K562 (cell line): ENCODE data around the gene GADL1. TPM values are rescaled to one million over a fixed set of nuclear protein-coding genes. Genes with fewer than 3 reads are reported as not detected.

ENCODE experiments used
- ATAC-seq: fragments of 200-7000 bp; cut with Tn5 transposase; 3 replicates; pipeline ENCODE4 v1.9.1; 2020; ENCODE audit warnings: moderate library complexity
- BruUV-seq: library from RNA; stranded (reverse); fragments of 400-500 nt; replicated peaks from 2 replicates; lab custom pipeline; 2021; lab: Mats Ljungman, UMichigan
- CTCF ChIA-PET: fragments of 300-600 bp; formaldehyde crosslinking; extraction: SDS; loops from one replicate; lab custom pipeline; 2021; ENCODE audit warnings: low intra/inter-chr PET ratio; lab: Yijun Ruan, JAX
- POLR2A ChIA-PET: fragments of 300-600, 350-650 bp; sonication (Branson Sonifier 250); formaldehyde crosslinking; extraction: SDS; loops from one replicate; lab custom pipeline; 2021; ENCODE audit warnings: antibody characterized with exemption, inconsistent platforms; lab: Yijun Ruan, JAX
- DNase-seq, 4 experiments: peaks; one replicate each; pipeline versions ENCODE4 v3.0.0 to v3.0.0-alpha.2; 2011 to 2018; ENCODE audit warnings: low spot score in 3 of 4, mixed read lengths in 3 of 4; ENCODE audit errors: extremely low read depth in 1 of 4
- FAIRE-seq: peaks from 2 replicates; lab custom pipeline; 2011; peaks lifted over from hg19 to GRCh38; lab: Jason Lieb, UNC
- H2AFZ ChIP-seq: 2 replicates; pipeline ENCODE4 v1.6.0; 2011; ENCODE audit warnings: low read depth, low read length, control low read depth, inconsistent platforms
- H3K27ac ChIP-seq: fragments of 200-600 bp; 3 replicates; pipeline ENCODE4 v1.8.0; 2011; ENCODE audit warnings: low read depth, mild to moderate bottlenecking, control low read depth, inconsistent platforms, low read length, moderate library complexity, mixed read lengths; ENCODE audit errors: extremely low read depth
- H3K27me3 ChIP-seq, 2 experiments: fragments of 300-600 bp in 1 of 2; 2 replicates in 1 of 2; 3 replicates in 1 of 2; pipeline versions ENCODE4 v1.6.0 to v1.8.0; 2011; ENCODE audit warnings: inconsistent platforms in 2 of 2, low read length in 2 of 2, mild to moderate bottlenecking in 1 of 2, mixed read lengths in 1 of 2, moderate library complexity in 1 of 2; ENCODE audit not compliant: control insufficient read depth in 2 of 2, insufficient read depth in 2 of 2
- H3K36me3 ChIP-seq: fragments of 300-600 bp; 3 replicates; pipeline ENCODE4 v1.8.0; 2011; ENCODE audit warnings: mild to moderate bottlenecking, low read length, inconsistent platforms; ENCODE audit not compliant: control insufficient read depth, insufficient read depth
- H3K4me1 ChIP-seq, 2 experiments: fragments of 200-600 bp in 1 of 2; replicated peaks in 1 of 2; 2 replicates in 1 of 2; 3 replicates in 1 of 2; pipeline versions ENCODE4 v1.5.1 to v1.8.0; 2011; ENCODE audit warnings: inconsistent platforms in 2 of 2, low read length in 2 of 2, mild to moderate bottlenecking in 1 of 2, mixed read lengths in 1 of 2, moderate library complexity in 1 of 2; ENCODE audit not compliant: control insufficient read depth in 2 of 2, insufficient read depth in 2 of 2
- H3K4me2 ChIP-seq: 2 replicates; pipeline ENCODE4 v1.6.1; 2011; ENCODE audit warnings: low read length, control low read depth, inconsistent platforms, mixed read lengths; ENCODE audit not compliant: insufficient read depth
- H3K4me3 ChIP-seq: fragments of 200-600 bp; sonication (generic), shearing (Covaris generic); 2 replicates; pipeline ENCODE4 v1.5.1; 2016; ENCODE audit warnings: control low read depth, inconsistent platforms
- H3K79me2 ChIP-seq: fragments of 200-600 bp; 3 replicates; pipeline ENCODE4 v1.8.0; 2011; ENCODE audit warnings: low read length, inconsistent platforms; ENCODE audit not compliant: control insufficient read depth, insufficient read depth
- H3K9ac ChIP-seq, 2 experiments: 2 replicates each; pipeline versions ENCODE4 v1.6.0 to v1.6.1; 2011; ENCODE audit warnings: low read depth in 2 of 2, low read length in 2 of 2, control low read depth in 1 of 2, inconsistent platforms in 1 of 2, mild to moderate bottlenecking in 1 of 2, mixed read lengths in 1 of 2; ENCODE audit not compliant: insufficient read depth in 1 of 2
- H3K9me1 ChIP-seq: one replicate; pipeline ENCODE4 v1.6.0; 2011; ENCODE audit warnings: inconsistent platforms, mild to moderate bottlenecking, low read length, moderate library complexity; ENCODE audit not compliant: control insufficient read depth, insufficient read depth
- H3K9me3 ChIP-seq: replicated peaks from 2 replicates; pipeline ENCODE4 v1.5.1; 2011; ENCODE audit warnings: low read depth, low read length, inconsistent platforms; ENCODE audit not compliant: control insufficient read depth, insufficient read depth
- H4K20me1 ChIP-seq: replicated peaks from 2 replicates; pipeline ENCODE4 v1.6.1; 2011; ENCODE audit warnings: low read length, inconsistent platforms, mixed read lengths; ENCODE audit not compliant: control insufficient read depth, insufficient read depth
- E2F5 ChIP-seq: sonication (generic); formaldehyde crosslinking; IDR thresholded peaks from 2 replicates; pipeline ENCODE4 v1.8.0; 2022; ENCODE audit warnings: mild to moderate bottlenecking, missing genetic modification reagents
- GATAD2A ChIP-seq: fragments of 450-650 bp; IDR thresholded peaks from 2 replicates; pipeline ENCODE4 v1.6.1; 2017
- ILF3 ChIP-seq: fragments of 450-650 bp; IDR thresholded peaks from 2 replicates; pipeline ENCODE4 v1.6.1; 2018; ENCODE audit warnings: antibody characterized with exemption, mild to moderate bottlenecking, moderate library complexity, borderline replicate concordance
- IRF9 ChIP-seq: fragments of 450-650 bp; IDR thresholded peaks from 2 replicates; pipeline ENCODE4 v1.6.1; 2016; ENCODE audit warnings: missing biosample characterization, missing genetic modification characterization
- MYBL2 ChIP-seq, 2 experiments: fragments of 450-650 bp in 1 of 2; sonication (generic) in 1 of 2; formaldehyde crosslinking in 1 of 2; IDR thresholded peaks; 2 replicates each; pipeline versions ENCODE4 v1.6.1 to v1.8.1; 2017 to 2022; ENCODE audit warnings: borderline replicate concordance in 1 of 2, inconsistent platforms in 1 of 2, low read depth in 1 of 2, mild to moderate bottlenecking in 1 of 2, missing genetic modification reagents in 1 of 2, moderate library complexity in 1 of 2
- NFATC3 ChIP-seq: fragments of 450-650 bp; IDR thresholded peaks from 2 replicates; pipeline ENCODE4 v1.6.1; 2017; ENCODE audit warnings: mild to moderate bottlenecking
- RAD21 ChIP-seq, 2 experiments: fragments of 250-450 bp in 1 of 2; fragments of 450-650 bp in 1 of 2; sonication (Bioruptor Pico) in 1 of 2; formaldehyde crosslinking in 1 of 2; IDR thresholded peaks in 1 of 2; conservative IDR thresholded peaks in 1 of 2; 2 replicates each; pipeline versions ENCODE4 v1.4.0 to v1.8.0; 2020 to 2022; ENCODE audit warnings: mild to moderate bottlenecking in 2 of 2, moderate library complexity in 1 of 2
- ZKSCAN1 ChIP-seq: fragments of 150-350 bp; IDR thresholded peaks from 2 replicates; pipeline ENCODE4 v1.6.1; 2016; ENCODE audit warnings: low read depth, low read length
- ZNF232 ChIP-seq: sonication (generic); formaldehyde crosslinking; IDR thresholded peaks from 2 replicates; pipeline ENCODE4 v1.8.0; 2022; ENCODE audit warnings: mild to moderate bottlenecking, missing genetic modification reagents
- ZNF41 ChIP-seq: fragments of 250-450 bp; sonication (Bioruptor Pico); conservative IDR thresholded peaks from 2 replicates; pipeline ENCODE4 v1.4.0; 2020; ENCODE audit warnings: mild to moderate bottlenecking
- ZNF696 ChIP-seq: fragments of 250-450 bp; sonication (Bioruptor Pico); conservative IDR thresholded peaks from 2 replicates; pipeline ENCODE4 v1.4.0; 2020; ENCODE audit warnings: mild to moderate bottlenecking, moderate library complexity
- ZZZ3 ChIP-seq: fragments of 450-650 bp; IDR thresholded peaks from 2 replicates; pipeline ENCODE4 v1.6.1; 2016; ENCODE audit warnings: antibody characterized with exemption, mild to moderate bottlenecking, moderate library complexity
- WGBS: fragments of 100-300 bp; shearing (Covaris generic); methylation state at CpG from one replicate; pipeline ENCODE4 v1.1.6; 2016; ENCODE audit warnings: low coverage, mixed read lengths; ENCODE audit not compliant: insufficient coverage; ENCODE audit errors: missing lambda C conversion rate; 5-methylcytosine and 5-hydroxymethylcytosine counted together
- in situ Hi-C: fragments of 300-500 bp; cut with MboI; formaldehyde crosslinking; loops from 4 replicates; pipeline ENCODE4 v1.15.0; 2018; ENCODE audit warnings: inconsistent platforms, mixed read lengths
- intact Hi-C: fragments of 100-400 bp; cut with micrococcal nuclease; formaldehyde crosslinking; loops from 2 replicates; pipeline ENCODE4 v1.14.2; 2022
- polyA plus RNA-seq, 8 experiments: library from polyadenylated mRNA; depleted of rRNA in 4 of 8; stranded (reverse) in 5 of 8; unstranded in 3 of 8; fragments of >200 nt; fragmentation: Nextera tagmentation in 2 of 8; fragmentation: Illumina TruSeq in 1 of 8; extraction: Ambion mirVana in 2 of 8; extraction: Trizol in 1 of 8; gene quantifications; 2 replicates each; pipeline versions ENCODE4 v1.2.1 to v1.2.3, GENCODE V29; 2011 to 2014; ENCODE audit warnings: inconsistent platforms in 1 of 8, missing spikeins in 1 of 8
- total RNA-seq, 7 experiments: library from RNA; depleted of rRNA in 6 of 7; stranded (reverse); fragments of >200 nt in 6 of 7; fragmentation: Illumina TruSeq in 2 of 7; extraction: Trizol in 2 of 7; gene quantifications; 2 replicates each; pipeline versions ENCODE4 v1.2.1 to v1.2.3, GENCODE V29; 2011 to 2021; ENCODE audit warnings: low replicate concordance in 1 of 7
- TF ChIP-seq, protein P1 (sequence below): fragments of 450-650 bp; IDR thresholded peaks from 2 replicates; pipeline ENCODE4 v1.7.0; 2016; ENCODE audit warnings: borderline replicate concordance

GADL1 gene
- total and polyA plus RNA-seq, 9 of the 15 experiments (the other 6 are each of a cell fraction or from before 2014, with no cell fraction given) = 0.07 TPM; not detected in 8

GRCh38 chr3:30894521-30895251 is at the start of gene GADL1 (continued):
- TF ChIP-seq, protein P1, sequence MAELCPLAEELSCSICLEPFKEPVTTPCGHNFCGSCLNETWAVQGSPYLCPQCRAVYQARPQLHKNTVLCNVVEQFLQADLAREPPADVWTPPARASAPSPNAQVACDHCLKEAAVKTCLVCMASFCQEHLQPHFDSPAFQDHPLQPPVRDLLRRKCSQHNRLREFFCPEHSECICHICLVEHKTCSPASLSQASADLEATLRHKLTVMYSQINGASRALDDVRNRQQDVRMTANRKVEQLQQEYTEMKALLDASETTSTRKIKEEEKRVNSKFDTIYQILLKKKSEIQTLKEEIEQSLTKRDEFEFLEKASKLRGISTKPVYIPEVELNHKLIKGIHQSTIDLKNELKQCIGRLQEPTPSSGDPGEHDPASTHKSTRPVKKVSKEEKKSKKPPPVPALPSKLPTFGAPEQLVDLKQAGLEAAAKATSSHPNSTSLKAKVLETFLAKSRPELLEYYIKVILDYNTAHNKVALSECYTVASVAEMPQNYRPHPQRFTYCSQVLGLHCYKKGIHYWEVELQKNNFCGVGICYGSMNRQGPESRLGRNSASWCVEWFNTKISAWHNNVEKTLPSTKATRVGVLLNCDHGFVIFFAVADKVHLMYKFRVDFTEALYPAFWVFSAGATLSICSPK = no peak
- TF ChIP-seq GATAD2A = no peak
- no peak for TF ChIP-seq ZNF41 (CRISPR knock-in tag)

DNA sequence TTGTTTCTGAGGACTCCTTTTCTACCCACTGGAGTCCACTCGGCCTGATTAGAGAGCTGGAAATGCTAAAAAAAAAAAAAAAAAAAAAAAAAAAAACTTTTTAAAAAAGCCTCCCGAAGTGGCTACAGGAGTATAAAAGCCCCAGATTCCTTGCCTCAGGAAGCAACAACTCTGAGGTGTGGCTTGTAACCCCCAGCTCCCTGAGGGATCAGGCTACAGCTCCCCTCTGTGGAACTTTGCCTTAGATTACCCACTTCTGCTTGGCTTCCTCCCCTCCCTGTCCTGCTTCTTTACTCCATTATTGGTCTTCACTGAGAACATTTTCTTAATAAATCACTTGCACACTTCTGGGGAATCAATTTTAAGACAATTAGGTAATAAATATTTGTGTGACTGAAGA is 49.7 kb upstream of the GADL1 start:
- no peaks in the 10 kb centered on the region for H3K27me3 ChIP-seq
- H3K4me2 ChIP-seq = no peak overlapping the region
- CTCF ChIA-PET = no interaction called here
- H3K9me1 ChIP-seq = no peaks in the 10 kb centered on the region
- TF ChIP-seq MYBL2 (IDR thresholded peaks at IDR 0.05; ENCODE audit: low read depth) = no peak
- TF ChIP-seq MYBL2 (CRISPR knock-in tag; IDR thresholded peaks at IDR 0.05; ENCODE audit: borderline replicate concordance) = no peak
- TF ChIP-seq E2F5 = no peak
- no peak for TF ChIP-seq ZKSCAN1
- no peak for TF ChIP-seq ILF3
- no peak for TF ChIP-seq RAD21 (CRISPR knock-in tag; conservative IDR thresholded peaks at IDR 0.05 in 1 of 2, IDR thresholded peaks at IDR 0.05 in 1 of 2)
- no peak for TF ChIP-seq IRF9 (tag)
- no peak for TF ChIP-seq NFATC3
- no peak for TF ChIP-seq ZNF232
- TF ChIP-seq ZNF696 (CRISPR knock-in tag) = no peak
- TF ChIP-seq ZZZ3 = no peak
- no peak for DNase-seq
- H3K4me1 ChIP-seq = no peaks in the 10 kb centered on the region
- no peak for ATAC-seq
- H3K27ac ChIP-seq = no peak overlapping the region
- POLR2A ChIA-PET = no interaction called here
- H3K9ac ChIP-seq = no peak overlapping the region
- H4K20me1 ChIP-seq = no peaks in the 10 kb centered on the region
- no peaks in the 10 kb centered on the region for H3K9me3 ChIP-seq
- H3K36me3 ChIP-seq = no peaks in the 10 kb centered on the region
- H2AFZ ChIP-seq = no peak overlapping the region
- intact Hi-C loops (no loop called here), in situ Hi-C loops (no loop called here)
- WGBS = 0% methylated on average over 2 of the region's 2 CpGs
- no peak for FAIRE-seq
- BruUV-seq = no TSS peak
- no peaks in the 10 kb centered on the region for H3K79me2 ChIP-seq
- no peak overlapping the region for H3K4me3 ChIP-seq
